Measurements from ENCODE around the gene DKC1. TPM values are rescaled to one million over a fixed set of nuclear protein-coding genes. Genes with fewer than 3 reads are reported as not detected.

DKC1 gene
- total and polyA plus RNA-seq, 2 of the 4 experiments (the other 2 are of a cell fraction), result 49.9 to 63.8 TPM

DNA sequence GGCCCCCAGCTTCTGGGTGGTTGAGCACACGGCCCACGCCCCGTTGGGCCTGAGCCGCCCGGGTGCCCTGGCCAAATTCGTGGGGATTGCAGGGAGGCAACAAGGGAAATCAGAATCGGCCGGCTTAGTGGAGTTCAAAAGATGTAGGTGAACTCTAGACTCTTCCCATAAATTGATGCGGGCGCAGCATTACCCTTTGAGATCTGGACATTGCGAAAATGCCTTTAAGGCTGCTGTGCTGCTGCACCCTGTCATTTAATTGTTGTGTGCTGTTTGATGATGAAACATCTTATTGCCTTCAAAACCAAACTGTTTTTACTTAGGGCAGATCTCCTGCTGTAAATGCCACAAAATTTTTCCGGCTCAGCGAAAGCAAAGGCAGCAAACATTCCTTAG lies 43.0 kb downstream of the DKC1 start:
- Histone ChIP-seq H2BK5ac (ENCODE audit: low read depth, low read length, poor library complexity, severe bottlenecking) (peak overlapping the region; percentile 41), H4K8ac (ENCODE audit: low read depth in 2 of 2, low read length in 2 of 2) (peak overlapping the region in 1 of 2 experiments; percentile 28; a peak in 1 of 4 replicates), H4K5ac (ENCODE audit: low read depth, low read length) (no peak overlapping the region), H3K4me1 (ENCODE audit: control insufficient read depth, insufficient read depth, low read length) (peaks cover 6% of the 10 kb centered on the region), H3K9me3 (ENCODE audit: control insufficient read depth, insufficient read depth, low read length) (no peaks in the 10 kb centered on the region), H3K18ac (ENCODE audit: low read depth, low read length) (no peak overlapping the region; the same call in 1 of the 2 replicates), H4K91ac (ENCODE audit: insufficient read depth, low read depth, low read length) (no peak overlapping the region; the same call in 1 of the 2 replicates), H2AK9ac (replicated peaks; ENCODE audit: low read depth, low read length, poor library complexity) (no peak overlapping the region), H3K9me1 (ENCODE audit: insufficient read depth, low read length) (peaks cover 3% of the 10 kb centered on the region), H3K79me1 (ENCODE audit: low read depth in 1 of 2, low read length in 2 of 2) (peaks cover 17 to 19% of the 10 kb centered on the region in 2 experiments), H3K36me3 (ENCODE audit: control insufficient read depth, insufficient read depth, low read length) (no peaks in the 10 kb centered on the region), H2AFZ (replicated peaks; ENCODE audit: low read length, poor library complexity) (peak overlapping the region; percentile 91), H3K4me2 (ENCODE audit: low read depth, low read length) (peak overlapping the region; percentile 79), H2BK120ac (ENCODE audit: low read depth, low read length) (no peak overlapping the region), H3K27me3 (ENCODE audit: control insufficient read depth, insufficient read depth, low read length) (no peaks in the 10 kb centered on the region), H2BK15ac (ENCODE audit: low read depth, low read length) (no peak overlapping the region), H3K27ac (ENCODE audit: insufficient read depth, low read length) (peak overlapping the region; percentile 65), H3K23ac (ENCODE audit: low read depth, low read length) (no peak overlapping the region), H4K20me1 (ENCODE audit: insufficient read depth, low read length) (no peaks in the 10 kb centered on the region), H2AK5ac (ENCODE audit: low read depth, low read length) (no peak overlapping the region), H3K56ac (ENCODE audit: extremely low read depth, insufficient read depth, low read length) (no peak overlapping the region; the same call in 1 of the 2 replicates), H3K4me3 (ENCODE audit: insufficient read depth, low read depth, low read length) (peak overlapping the region; percentile 59), H3K9ac (ENCODE audit: low read depth, low read length) (peak overlapping the region; percentile 43; the same call in 1 of the 2 replicates), H3K4ac (ENCODE audit: low read depth, low read length) (no peak overlapping the region; the same call in 1 of the 2 replicates), H3K14ac (replicated peaks; ENCODE audit: low read depth, low read length) (no peak overlapping the region), H2BK20ac (ENCODE audit: low read depth, low read length) (no peak overlapping the region)
- TF ChIP-seq NFE2L2 (IDR thresholded peaks at IDR 0.05; ENCODE audit: low read depth, low read length), result no peak
- no peak for TF ChIP-seq POLR2A (IDR thresholded peaks at IDR 0.05; ENCODE audit: low read depth, low read length)
- TF ChIP-seq RCOR1 (IDR thresholded peaks at IDR 0.05; ENCODE audit: insufficient replicate concordance, low read length), result no peak
- no peak for TF ChIP-seq SMC3 (IDR thresholded peaks at IDR 0.05; ENCODE audit: low read depth, low read length)
- no peak for TF ChIP-seq CHD1 (IDR thresholded peaks at IDR 0.05; ENCODE audit: low read depth, low read length)
- TF ChIP-seq, protein P1, sequence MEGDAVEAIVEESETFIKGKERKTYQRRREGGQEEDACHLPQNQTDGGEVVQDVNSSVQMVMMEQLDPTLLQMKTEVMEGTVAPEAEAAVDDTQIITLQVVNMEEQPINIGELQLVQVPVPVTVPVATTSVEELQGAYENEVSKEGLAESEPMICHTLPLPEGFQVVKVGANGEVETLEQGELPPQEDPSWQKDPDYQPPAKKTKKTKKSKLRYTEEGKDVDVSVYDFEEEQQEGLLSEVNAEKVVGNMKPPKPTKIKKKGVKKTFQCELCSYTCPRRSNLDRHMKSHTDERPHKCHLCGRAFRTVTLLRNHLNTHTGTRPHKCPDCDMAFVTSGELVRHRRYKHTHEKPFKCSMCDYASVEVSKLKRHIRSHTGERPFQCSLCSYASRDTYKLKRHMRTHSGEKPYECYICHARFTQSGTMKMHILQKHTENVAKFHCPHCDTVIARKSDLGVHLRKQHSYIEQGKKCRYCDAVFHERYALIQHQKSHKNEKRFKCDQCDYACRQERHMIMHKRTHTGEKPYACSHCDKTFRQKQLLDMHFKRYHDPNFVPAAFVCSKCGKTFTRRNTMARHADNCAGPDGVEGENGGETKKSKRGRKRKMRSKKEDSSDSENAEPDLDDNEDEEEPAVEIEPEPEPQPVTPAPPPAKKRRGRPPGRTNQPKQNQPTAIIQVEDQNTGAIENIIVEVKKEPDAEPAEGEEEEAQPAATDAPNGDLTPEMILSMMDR (conservative IDR thresholded peaks at IDR 0.05; ENCODE audit: low read depth, low read length), result no peak
- TF ChIP-seq BHLHE40 (IDR thresholded peaks at IDR 0.05; ENCODE audit: low read depth, low read length), result no peak
- TF ChIP-seq, protein P2, sequence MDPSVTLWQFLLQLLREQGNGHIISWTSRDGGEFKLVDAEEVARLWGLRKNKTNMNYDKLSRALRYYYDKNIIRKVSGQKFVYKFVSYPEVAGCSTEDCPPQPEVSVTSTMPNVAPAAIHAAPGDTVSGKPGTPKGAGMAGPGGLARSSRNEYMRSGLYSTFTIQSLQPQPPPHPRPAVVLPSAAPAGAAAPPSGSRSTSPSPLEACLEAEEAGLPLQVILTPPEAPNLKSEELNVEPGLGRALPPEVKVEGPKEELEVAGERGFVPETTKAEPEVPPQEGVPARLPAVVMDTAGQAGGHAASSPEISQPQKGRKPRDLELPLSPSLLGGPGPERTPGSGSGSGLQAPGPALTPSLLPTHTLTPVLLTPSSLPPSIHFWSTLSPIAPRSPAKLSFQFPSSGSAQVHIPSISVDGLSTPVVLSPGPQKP (IDR thresholded peaks at IDR 0.05; ENCODE audit: borderline replicate concordance, low read depth, low read length), result no peak
- TF ChIP-seq FOS (IDR thresholded peaks at IDR 0.05; ENCODE audit: low read depth, low read length), result no peak
- TF ChIP-seq, protein P3, sequence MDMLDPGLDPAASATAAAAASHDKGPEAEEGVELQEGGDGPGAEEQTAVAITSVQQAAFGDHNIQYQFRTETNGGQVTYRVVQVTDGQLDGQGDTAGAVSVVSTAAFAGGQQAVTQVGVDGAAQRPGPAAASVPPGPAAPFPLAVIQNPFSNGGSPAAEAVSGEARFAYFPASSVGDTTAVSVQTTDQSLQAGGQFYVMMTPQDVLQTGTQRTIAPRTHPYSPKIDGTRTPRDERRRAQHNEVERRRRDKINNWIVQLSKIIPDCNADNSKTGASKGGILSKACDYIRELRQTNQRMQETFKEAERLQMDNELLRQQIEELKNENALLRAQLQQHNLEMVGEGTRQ (IDR thresholded peaks at IDR 0.05; ENCODE audit: low read depth, low read length), result no peak
- no peak for TF ChIP-seq MAFK (IDR thresholded peaks at IDR 0.05; ENCODE audit: low read depth, low read length)
- no peak for TF ChIP-seq RAD21 (IDR thresholded peaks at IDR 0.05; ENCODE audit: low read length)
- no peak for TF ChIP-seq MXI1 (IDR thresholded peaks at IDR 0.05; ENCODE audit: borderline replicate concordance, low read depth, low read length)
- no peak; the same call in 1 of the 2 replicates for TF ChIP-seq CEBPB (IDR thresholded peaks at IDR 0.05; ENCODE audit: low read depth, low read length)
- no peak for TF ChIP-seq MAZ (IDR thresholded peaks at IDR 0.05; ENCODE audit: borderline replicate concordance, low read depth, low read length)
- TF ChIP-seq RFX5 (IDR thresholded peaks at IDR 0.05; ENCODE audit: low read depth, low read length), result no peak
- dilution Hi-C loops (cut with HindIII; ENCODE audit: low sequenced_read_pairs, unreplicated experiment), result no loop called here
- in situ Hi-C loops (cut with MboI; ENCODE audit: low sequenced_read_pairs), result no loop called here
- ATAC-seq (ENCODE audit: low read depth) (peak; percentile 18), DNase-seq (peak; percentile 21)
- no TSS peak for BruUV-seq (replicated peaks)
- POLR2A ChIA-PET (ENCODE audit: unreplicated experiment), result no interaction called here
- WGBS, 2 experiments (ENCODE audit: extremely low coverage in 2 of 2, insufficient read length in 1 of 2), result 29% methylated on average over 3 of the region's 13 CpGs; no CpG with 5 or more reads in 1 of the 2 experiments
- CTCF ChIA-PET, result no interaction called here
- intact Hi-C loops (cut with micrococcal nuclease), result no loop called here
